ENCODE results near the gene AGXT.

The AGXT gene

DNA sequence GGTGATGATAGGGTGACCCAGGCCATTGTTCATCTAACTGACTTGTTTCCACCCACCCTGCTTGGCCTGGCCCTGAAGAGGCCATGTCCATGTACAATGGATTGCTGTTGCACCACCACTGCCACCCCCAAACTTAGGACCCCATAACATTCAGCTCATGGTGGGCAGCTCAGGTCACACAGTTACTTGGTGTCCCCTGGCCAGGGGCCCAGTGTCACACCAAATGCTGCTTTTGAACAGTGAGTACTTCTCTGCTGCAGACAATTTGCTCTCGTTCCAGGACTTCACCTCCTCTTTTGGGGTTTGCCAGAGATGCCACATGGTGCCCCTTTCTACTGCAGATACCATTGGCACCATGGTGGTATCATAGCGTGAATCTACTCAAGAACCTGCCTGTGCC, 15.6 kb downstream of the AGXT start:
- Histone ChIP-seq H3K9me2 (ENCODE audit: low read depth, low read length) (no peaks in the 10 kb centered on the region), H3F3A (ENCODE audit: insufficient read depth, low read length) (no peaks in the 10 kb centered on the region), H4K20me1 (ENCODE audit: insufficient read depth, low read length) (no peaks in the 10 kb centered on the region), H3K36me3 (ENCODE audit: insufficient read depth, low read length) (no peaks in the 10 kb centered on the region), H3K9ac (ENCODE audit: low read length) (no peak overlapping the region), H2AFZ (ENCODE audit: low read length) (no peak overlapping the region), H3K27me3 (ENCODE audit: insufficient read depth, low read length) (0 out of 2 replicates have a peak, but pooled peaks cover 4% of the 10 kb centered on the region), H3K4me1 (ENCODE audit: insufficient read depth, low read length, severe bottlenecking) (no peaks in the 10 kb centered on the region), H3K79me2 (ENCODE audit: insufficient read depth, low read length) (no peaks in the 10 kb centered on the region), H3K9me3 (ENCODE audit: low read length) (no peaks in the 10 kb centered on the region), H3K4me3 (ENCODE audit: low read depth, low read length, poor library complexity, severe bottlenecking) (no peak overlapping the region), H3K27ac (ENCODE audit: low read depth, low read length, poor library complexity, severe bottlenecking) (no peak overlapping the region), H3K4me2 (ENCODE audit: low read length) (no peak overlapping the region)
- TF ChIP-seq, protein P1, sequence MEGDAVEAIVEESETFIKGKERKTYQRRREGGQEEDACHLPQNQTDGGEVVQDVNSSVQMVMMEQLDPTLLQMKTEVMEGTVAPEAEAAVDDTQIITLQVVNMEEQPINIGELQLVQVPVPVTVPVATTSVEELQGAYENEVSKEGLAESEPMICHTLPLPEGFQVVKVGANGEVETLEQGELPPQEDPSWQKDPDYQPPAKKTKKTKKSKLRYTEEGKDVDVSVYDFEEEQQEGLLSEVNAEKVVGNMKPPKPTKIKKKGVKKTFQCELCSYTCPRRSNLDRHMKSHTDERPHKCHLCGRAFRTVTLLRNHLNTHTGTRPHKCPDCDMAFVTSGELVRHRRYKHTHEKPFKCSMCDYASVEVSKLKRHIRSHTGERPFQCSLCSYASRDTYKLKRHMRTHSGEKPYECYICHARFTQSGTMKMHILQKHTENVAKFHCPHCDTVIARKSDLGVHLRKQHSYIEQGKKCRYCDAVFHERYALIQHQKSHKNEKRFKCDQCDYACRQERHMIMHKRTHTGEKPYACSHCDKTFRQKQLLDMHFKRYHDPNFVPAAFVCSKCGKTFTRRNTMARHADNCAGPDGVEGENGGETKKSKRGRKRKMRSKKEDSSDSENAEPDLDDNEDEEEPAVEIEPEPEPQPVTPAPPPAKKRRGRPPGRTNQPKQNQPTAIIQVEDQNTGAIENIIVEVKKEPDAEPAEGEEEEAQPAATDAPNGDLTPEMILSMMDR (IDR thresholded peaks at IDR 0.05; ENCODE audit: low read length) = no peak
- no peak for TF ChIP-seq EZH2 (IDR thresholded peaks at IDR 0.05; ENCODE audit: borderline replicate concordance, low read length)

DNA sequence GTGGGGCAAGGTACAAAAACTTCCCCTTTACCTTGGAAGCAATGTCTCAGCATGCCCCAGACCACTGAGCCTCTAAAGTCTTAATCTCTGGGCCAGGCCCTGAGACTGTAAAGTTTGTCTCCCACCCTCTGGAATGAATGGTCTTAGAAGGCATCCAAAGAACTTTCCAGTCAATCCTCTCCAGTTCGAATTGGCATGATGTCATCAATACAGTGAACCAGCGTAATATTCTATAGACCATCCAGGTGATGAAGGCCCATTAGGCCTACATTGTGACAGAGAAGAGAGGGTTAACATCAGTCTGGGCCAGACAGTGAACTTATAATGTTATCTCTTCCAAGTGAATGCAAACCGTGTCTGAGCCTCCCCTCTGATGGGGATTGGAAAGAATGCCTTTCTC, 16.1 kb downstream of the AGXT start:
- Histone ChIP-seq H3K79me2 (ENCODE audit: insufficient read depth, low read length) (no peaks in the 10 kb centered on the region), H3K9me2 (ENCODE audit: low read depth, low read length) (no peaks in the 10 kb centered on the region), H3K4me1 (ENCODE audit: insufficient read depth, low read length, severe bottlenecking) (no peaks in the 10 kb centered on the region), H3K4me3 (ENCODE audit: low read depth, low read length, poor library complexity, severe bottlenecking) (no peak overlapping the region), H3K27me3 (ENCODE audit: insufficient read depth, low read length) (0 out of 2 replicates have a peak, but pooled peaks cover 4% of the 10 kb centered on the region), H3K9me3 (ENCODE audit: low read length) (no peaks in the 10 kb centered on the region), H3F3A (ENCODE audit: insufficient read depth, low read length) (no peaks in the 10 kb centered on the region), H4K20me1 (ENCODE audit: insufficient read depth, low read length) (no peaks in the 10 kb centered on the region), H3K4me2 (ENCODE audit: low read length) (no peak overlapping the region), H3K9ac (ENCODE audit: low read length) (no peak overlapping the region), H3K27ac (ENCODE audit: low read depth, low read length, poor library complexity, severe bottlenecking) (no peak overlapping the region), H3K36me3 (ENCODE audit: insufficient read depth, low read length) (no peaks in the 10 kb centered on the region), H2AFZ (ENCODE audit: low read length) (no peak overlapping the region)
- no peak for TF ChIP-seq EZH2 (IDR thresholded peaks at IDR 0.05; ENCODE audit: borderline replicate concordance, low read length)
- TF ChIP-seq, protein P1 (IDR thresholded peaks at IDR 0.05; ENCODE audit: low read length) = no peak

DNA sequence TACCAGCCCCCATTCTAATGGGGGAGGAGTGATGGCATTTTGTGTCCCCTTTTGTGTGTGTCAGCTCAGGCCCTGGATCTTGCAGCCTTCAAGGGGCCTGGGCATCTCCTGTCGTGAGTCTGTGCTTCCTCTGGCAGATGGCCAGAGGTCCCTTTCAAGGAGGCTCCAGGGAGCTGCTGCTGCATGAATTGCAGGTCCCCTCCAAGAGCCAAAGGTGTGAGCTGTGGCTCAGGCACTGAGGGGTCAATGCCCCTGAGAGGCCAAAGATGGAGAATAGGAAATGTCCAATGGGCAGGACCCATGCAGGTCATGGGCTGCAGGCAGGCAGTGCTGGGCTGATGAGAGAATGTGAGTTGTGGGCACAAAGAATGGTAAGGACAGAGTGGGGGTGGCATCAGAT, 16.9 kb downstream of the AGXT start:
- H3K9ac ChIP-seq (ENCODE audit: low read length) = no peak overlapping the region
- H3F3A ChIP-seq (ENCODE audit: insufficient read depth, low read length) = no peaks in the 10 kb centered on the region
- H3K27ac ChIP-seq (ENCODE audit: low read depth, low read length, poor library complexity, severe bottlenecking) = no peak overlapping the region

More for the DNA sequence above, 16.9 kb downstream of the AGXT start:
- TF ChIP-seq EZH2 (IDR thresholded peaks at IDR 0.05; ENCODE audit: borderline replicate concordance, low read length) = no peak
- TF ChIP-seq, protein P1 (IDR thresholded peaks at IDR 0.05; ENCODE audit: low read length) = no peak
- Histone ChIP-seq H3K9me2 (ENCODE audit: low read depth, low read length) (no peaks in the 10 kb centered on the region), H3K27me3 (ENCODE audit: insufficient read depth, low read length) (0 out of 2 replicates have a peak, but pooled peaks cover 4% of the 10 kb centered on the region), H3K79me2 (ENCODE audit: insufficient read depth, low read length) (no peaks in the 10 kb centered on the region), H3K4me2 (ENCODE audit: low read length) (no peak overlapping the region), H3K9me3 (ENCODE audit: low read length) (no peaks in the 10 kb centered on the region), H3K4me3 (ENCODE audit: low read depth, low read length, poor library complexity, severe bottlenecking) (no peak overlapping the region), H2AFZ (ENCODE audit: low read length) (no peak overlapping the region), H3K36me3 (ENCODE audit: insufficient read depth, low read length) (no peaks in the 10 kb centered on the region), H4K20me1 (ENCODE audit: insufficient read depth, low read length) (no peaks in the 10 kb centered on the region), H3K4me1 (ENCODE audit: insufficient read depth, low read length, severe bottlenecking) (no peaks in the 10 kb centered on the region)

All from OCI-LY1 (cell line).